Subcutaneous adipose tissue (tissue), 4 donors: ENCODE measurements around the gene TPO. TPM values are rescaled to one million over a fixed set of nuclear protein-coding genes. Genes with fewer than 3 reads are reported as not detected.

Experiments used
- CTCF ChIP-seq: fragments of 450-650 bp; IDR thresholded peaks from one replicate; pipeline ENCODE4 v1.5.1; 2016; ENCODE audit warnings: low read depth, mild to moderate bottlenecking, control low read depth, antibody characterized with exemption, moderate library complexity
- total RNA-seq, 4 donors: library from RNA; depleted of rRNA; stranded (reverse); fragments of >200 nt; gene quantifications; one replicate each; pipeline ENCODE4 v1.1.0, GENCODE V29; 2016

TPO gene
- total RNA-seq, 4 donors from 2014 or later, result 5.9 to 22.2 (median 15.4) TPM

DNA sequence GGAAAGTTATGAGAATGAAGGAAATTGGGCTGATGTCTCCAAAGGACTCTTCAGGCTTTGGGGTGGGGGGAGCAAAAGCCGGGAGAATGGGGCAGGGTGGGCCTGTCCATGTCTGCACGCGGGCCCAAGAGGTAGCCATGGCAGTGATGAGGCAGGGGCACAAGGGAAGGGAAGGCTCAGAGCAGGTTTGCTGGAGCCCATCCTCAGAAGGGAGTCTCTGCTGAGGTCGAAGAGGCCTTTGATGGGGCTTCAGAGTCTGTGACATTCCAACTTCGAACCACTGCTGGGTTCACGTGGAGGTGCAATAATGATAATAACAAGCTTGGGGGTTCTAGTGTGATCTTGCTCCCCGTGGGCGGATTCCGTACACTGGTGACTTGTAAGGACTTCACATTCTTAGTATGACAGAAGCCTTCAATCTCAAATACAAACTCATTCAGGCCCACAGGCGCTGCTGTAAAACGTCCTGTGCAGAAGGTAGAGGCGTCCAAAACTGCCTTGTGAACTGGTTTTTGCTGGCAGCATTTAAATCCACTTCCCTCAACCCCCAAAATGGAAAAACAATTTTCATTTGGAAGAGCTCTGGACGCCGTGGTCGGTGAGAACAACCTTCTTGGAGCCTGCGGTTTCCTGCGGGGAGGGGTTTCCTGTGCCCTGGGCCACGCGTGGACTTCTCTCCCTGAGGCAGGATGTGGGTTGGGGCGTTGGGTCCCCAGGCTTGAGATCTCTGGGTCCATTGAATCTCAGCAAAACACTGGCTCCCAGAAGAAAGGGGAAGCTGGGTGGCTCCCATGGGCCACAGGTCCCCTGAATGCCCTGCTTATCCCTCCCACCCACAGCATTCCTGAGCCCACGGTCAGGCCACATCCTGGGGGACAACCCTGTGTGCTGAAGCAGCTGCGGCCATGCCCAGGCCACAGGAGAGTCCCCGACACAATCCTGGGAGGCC lies 151.0 kb downstream of the TPO start:
- TF ChIP-seq CTCF, result no peak

DNA sequence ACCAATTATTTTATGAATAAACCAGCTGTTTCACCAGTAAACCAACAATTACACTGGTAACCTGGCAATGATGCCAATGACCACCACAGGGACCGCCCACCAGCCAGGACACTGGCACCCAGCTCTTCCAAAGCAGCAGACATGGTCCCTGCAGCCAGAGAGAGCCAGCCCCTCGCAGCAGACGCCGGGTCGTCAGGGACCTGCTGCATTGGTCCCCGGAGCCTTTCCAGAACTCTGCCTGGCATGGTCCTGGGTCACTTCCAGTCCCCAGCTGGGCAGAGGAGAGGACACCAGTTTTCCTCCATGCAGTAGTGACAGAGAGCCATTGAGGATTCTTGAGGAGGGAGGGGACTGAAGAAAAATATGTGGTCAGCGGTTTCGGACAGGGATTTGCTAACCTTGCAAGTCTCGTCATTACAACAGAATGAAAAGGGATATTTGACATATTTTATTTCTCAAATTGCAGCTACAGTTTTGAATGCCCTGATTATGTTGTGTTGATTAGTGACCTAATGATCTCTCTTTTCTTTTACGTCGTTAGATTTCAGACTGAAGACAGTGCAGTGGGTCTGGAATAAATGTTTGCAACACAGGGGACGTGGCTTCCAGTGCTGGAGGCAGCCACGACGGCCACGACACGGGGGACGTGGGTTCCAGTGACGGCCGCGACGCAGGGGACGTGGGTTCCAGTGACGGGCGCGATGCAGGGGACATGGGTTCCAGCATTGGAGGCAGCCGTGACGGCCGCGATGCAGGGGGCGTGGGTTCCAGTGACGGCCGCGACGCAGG lies 154.5 kb downstream of the TPO start:
- no peak for TF ChIP-seq CTCF

DNA sequence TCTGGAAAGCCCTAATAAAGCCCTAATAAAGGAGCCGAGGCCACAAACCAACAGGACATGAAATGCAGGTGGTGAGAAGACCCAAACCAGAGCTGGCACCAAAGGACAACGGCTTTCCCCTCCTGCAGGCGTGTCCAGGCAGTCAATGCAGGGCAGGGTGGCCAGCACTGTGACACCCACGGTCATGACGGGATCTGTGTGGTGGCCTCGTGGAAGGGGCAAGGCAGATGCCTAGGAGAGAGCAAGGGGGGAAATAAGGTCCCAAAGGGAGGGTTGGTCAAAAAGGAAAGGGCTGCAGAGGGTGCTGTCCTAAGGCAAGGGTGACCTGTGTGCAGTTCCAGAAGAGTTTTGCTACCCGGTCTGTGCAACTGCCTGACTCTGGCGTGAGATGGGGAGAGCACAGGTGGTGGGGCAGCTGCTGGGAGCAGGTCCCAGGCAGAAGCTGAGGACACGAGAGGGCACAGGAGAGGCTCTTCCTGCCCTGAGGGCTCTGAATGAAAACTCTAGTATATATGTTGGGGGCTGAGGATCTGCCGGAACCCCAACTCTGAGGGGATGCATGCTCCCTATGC lies 156.7 kb downstream of the TPO start:
- TF ChIP-seq CTCF, result no peak

DNA sequence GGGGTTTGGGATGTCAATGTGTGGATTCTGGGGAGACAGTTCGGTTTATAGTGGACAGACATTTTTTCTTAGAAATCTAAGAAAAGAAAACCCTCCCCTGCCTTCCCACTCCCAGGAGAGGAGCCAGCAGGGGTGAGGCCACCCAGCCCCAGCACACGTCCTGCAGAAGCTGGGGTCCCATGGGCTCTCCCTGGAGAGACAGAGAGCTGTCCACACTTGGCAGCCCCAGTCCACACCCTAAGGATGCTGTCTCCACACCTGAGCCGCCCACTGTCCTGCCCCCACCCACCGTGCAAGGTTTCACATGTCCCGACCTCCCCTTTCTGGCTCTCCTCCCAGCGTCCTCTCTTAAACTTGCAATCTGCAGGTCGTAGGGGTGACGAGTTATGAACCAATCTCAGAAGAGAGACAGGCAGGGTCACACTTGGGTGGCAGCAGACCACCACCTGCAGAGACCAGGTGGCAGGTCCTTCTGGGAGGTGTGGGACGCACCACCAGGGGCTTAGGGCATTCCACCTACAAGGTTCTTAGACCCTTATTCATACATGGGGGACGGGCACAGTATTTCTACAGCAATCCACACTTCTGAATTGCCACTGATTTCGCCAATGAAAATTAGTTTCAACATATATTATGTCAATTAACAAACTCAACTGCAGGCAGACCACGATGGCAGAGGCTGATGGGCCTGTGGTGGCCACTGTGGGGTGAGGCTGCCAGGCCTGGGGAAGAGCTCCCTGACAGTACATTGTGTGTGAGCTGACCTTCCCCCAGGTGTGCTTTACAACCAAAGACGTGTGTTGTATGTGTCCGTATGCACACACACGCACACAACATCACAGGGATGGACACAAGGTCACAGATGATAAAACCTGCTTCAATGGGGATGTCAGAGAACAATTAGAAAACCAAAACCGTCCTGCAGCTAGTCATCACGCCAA lies 158.5 kb downstream of the TPO start:
- no peak for TF ChIP-seq CTCF

- TF ChIP-seq CTCF, result no peak
Observed at GRCh38 chr2:1572638-1573037, 159.4 kb downstream of the TPO start.

- TF ChIP-seq CTCF, result no peak
Observed at GRCh38 chr2:1577846-1578245, 164.6 kb downstream of the TPO start.
